Thyroid gland (tissue), 4 donors: ENCODE data around the gene GARRE1. TPM values are rescaled to one million over a fixed set of nuclear protein-coding genes. Genes with fewer than 3 reads are reported as not detected.

ENCODE experiments used
- DNase-seq, 2 donors: peaks; one replicate each; pipeline ENCODE4 v3.0.0-alpha.2; 2019
- H3K27ac ChIP-seq, 3 donors: fragments of 200-600 bp; sonication (generic); 1 replicate in 2 of 3; 2 replicates in 1 of 3; pipeline ENCODE4 v1.5.1; 2016 to 2019; ENCODE audit warnings: mild to moderate bottlenecking in 1 of 3, moderate library complexity in 1 of 3
- H3K27me3 ChIP-seq: fragments of 200-600 bp; sonication (generic); one replicate; pipeline ENCODE4 v1.5.1; 2019
- H3K36me3 ChIP-seq, 2 donors: fragments of 200-600 bp; sonication (generic); one replicate each; pipeline ENCODE4 v1.5.1; 2016 to 2019
- H3K4me1 ChIP-seq, 2 donors: fragments of 200-600 bp; sonication (generic); one replicate each; pipeline ENCODE4 v1.5.1; 2017 to 2019
- H3K4me3 ChIP-seq, 3 donors: fragments of 200-600 bp; sonication (generic); replicated peaks in 1 of 3; 1 replicate in 2 of 3; 2 replicates in 1 of 3; pipeline ENCODE4 v1.5.1; 2016; ENCODE audit warnings: mild to moderate bottlenecking in 1 of 3
- H3K9me3 ChIP-seq: fragments of 200-600 bp; sonication (generic); one replicate; pipeline ENCODE4 v1.5.1; 2017
- POLR2A ChIP-seq, 2 donors: fragments of 450-650 bp; IDR thresholded peaks; one replicate each; pipeline ENCODE4 v1.6.1; 2017; ENCODE audit warnings: antibody characterized with exemption in 2 of 2, mild to moderate bottlenecking in 2 of 2, moderate library complexity in 1 of 2
- WGBS, 2 donors: methylation state at CpG; one replicate each; pipeline ENCODE4 v1.1.5; 2017; 5-methylcytosine and 5-hydroxymethylcytosine counted together
- intact Hi-C: fragments of 100-400 bp; cut with DNase I; formaldehyde crosslinking; loops from one replicate; pipeline ENCODE4 v1.15.1; 2023
- total RNA-seq, 4 donors: library from RNA; depleted of rRNA; stranded (reverse); fragments of >200 nt; gene quantifications; one replicate each; pipeline ENCODE4 v1.2.3, GENCODE V29; 2016
- TF ChIP-seq, protein P1 (sequence below), 6 experiments: fragments of 200-600 bp in 3 of 6; fragments of 450-650 bp in 3 of 6; sonication (generic) in 3 of 6; IDR thresholded peaks; one replicate each; pipeline ENCODE4 v1.5.1; 2016 to 2019; ENCODE audit warnings: antibody characterized with exemption in 6 of 6, mild to moderate bottlenecking in 2 of 6, inconsistent platforms in 1 of 6, moderate library complexity in 1 of 6

Gene GARRE1
- total RNA-seq, 4 donors from 2014 or later = 24.7 to 43.5 (median 30.9) TPM

DNA sequence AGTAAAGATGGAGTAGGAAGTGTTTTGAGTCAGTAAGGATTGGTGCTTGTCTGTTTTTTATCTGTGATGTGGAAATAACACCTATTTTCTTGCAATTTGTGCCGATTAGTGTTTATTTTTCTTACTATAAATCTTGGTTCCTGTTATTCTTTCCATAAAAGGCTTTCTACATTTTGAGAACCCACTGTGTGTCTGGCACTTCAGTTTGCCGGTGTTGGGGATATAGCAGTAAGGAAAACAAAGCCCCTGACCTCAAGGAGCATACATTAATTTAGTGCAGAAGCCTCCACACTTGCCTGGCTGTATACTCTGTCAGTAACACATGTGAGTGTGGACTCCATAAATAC lies 35.6 kb upstream of the GARRE1 start:
- intact Hi-C loops = no loop called here
- no peaks in the 10 kb centered on the region for H3K27me3 ChIP-seq
- H3K36me3 ChIP-seq = peaks cover 31 to 40% of the 10 kb centered on the region in 2 donors
- no peak overlapping the region for H3K4me3 ChIP-seq
- no peaks in the 10 kb centered on the region for H3K4me1 ChIP-seq
- no peak for DNase-seq
- 67 to 73% methylated on average over 2 of the region's 2 CpGs for WGBS, 2 donors
- no peak for TF ChIP-seq POLR2A (IDR thresholded peaks at IDR 0.05)
- TF ChIP-seq, protein P1, sequence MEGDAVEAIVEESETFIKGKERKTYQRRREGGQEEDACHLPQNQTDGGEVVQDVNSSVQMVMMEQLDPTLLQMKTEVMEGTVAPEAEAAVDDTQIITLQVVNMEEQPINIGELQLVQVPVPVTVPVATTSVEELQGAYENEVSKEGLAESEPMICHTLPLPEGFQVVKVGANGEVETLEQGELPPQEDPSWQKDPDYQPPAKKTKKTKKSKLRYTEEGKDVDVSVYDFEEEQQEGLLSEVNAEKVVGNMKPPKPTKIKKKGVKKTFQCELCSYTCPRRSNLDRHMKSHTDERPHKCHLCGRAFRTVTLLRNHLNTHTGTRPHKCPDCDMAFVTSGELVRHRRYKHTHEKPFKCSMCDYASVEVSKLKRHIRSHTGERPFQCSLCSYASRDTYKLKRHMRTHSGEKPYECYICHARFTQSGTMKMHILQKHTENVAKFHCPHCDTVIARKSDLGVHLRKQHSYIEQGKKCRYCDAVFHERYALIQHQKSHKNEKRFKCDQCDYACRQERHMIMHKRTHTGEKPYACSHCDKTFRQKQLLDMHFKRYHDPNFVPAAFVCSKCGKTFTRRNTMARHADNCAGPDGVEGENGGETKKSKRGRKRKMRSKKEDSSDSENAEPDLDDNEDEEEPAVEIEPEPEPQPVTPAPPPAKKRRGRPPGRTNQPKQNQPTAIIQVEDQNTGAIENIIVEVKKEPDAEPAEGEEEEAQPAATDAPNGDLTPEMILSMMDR (IDR thresholded peaks at IDR 0.05) = no peak
- H3K9me3 ChIP-seq = no peaks in the 10 kb centered on the region
- H3K27ac ChIP-seq = no peak overlapping the region

DNA sequence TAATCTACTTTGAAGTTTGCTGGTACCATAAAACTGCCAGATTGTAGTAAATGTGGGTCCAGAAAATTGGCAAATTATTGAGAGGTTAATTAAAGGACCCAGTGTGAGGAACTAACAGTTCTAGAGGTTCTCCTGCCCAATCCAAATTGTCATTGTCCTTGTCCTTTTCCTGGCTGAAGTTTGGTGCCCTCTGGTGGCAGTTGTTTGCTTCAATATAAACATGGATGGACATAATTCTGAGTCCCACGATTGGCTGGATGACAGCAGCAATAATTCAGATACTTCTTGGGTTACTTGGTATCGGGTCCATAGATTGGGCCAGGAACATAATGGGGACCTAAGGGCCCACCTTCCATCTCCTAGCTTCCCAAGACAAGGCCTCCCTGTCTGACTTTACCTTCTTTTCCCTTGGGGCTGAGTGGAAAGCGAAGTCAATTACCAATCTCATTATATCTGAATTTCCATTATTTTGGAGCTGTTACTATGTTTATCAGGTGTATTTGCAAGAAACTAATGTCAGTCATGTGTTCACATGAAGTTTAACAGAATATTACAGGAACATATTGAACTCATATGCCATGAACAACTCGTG lies 33.8 kb upstream of the GARRE1 start:
- 75 to 77% methylated on average over 4 of the region's 4 CpGs for WGBS, 2 donors
- TF ChIP-seq POLR2A (IDR thresholded peaks at IDR 0.05) = no peak
- TF ChIP-seq, protein P1 (IDR thresholded peaks at IDR 0.05) = peak; percentile 22 to 73 (median 52)
- peak; percentile 60 to 76 for DNase-seq
- Histone ChIP-seq H3K27me3 (no peaks in the 10 kb centered on the region), H3K4me1 (peaks cover 13 to 14% of the 10 kb centered on the region in 2 donors), H3K27ac (no peak overlapping the region), H3K4me3 (no peak overlapping the region), H3K36me3 (peaks cover 41% of the 10 kb centered on the region in 2 donors), H3K9me3 (no peaks in the 10 kb centered on the region)
- intact Hi-C loops = loop anchor here (10.0 kb wide), 1 partner anchor 124 kb away; no protein-coding TSS in a partner anchor

DNA sequence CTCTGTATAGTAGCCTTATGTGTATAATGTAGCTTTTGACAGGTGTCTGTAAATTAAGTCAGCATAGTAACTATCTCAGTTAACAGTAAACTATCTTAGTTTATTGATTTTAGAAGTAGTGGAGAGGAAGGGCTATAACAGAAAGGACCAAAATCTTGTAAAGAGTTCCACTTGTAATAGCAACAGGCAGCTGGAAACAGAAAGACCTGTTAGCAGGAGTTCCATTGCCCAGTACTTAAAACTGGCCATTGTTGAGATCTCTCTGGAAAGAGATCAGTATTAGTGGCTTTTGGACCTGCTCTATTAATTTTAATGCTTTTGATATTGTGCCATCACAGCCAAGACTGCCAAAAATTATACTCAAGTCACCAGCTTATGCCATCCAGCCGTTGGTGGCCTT lies 32.0 kb upstream of the GARRE1 start:
- TF ChIP-seq, protein P1 (IDR thresholded peaks at IDR 0.05) = no peak
- intact Hi-C loops = loop anchor here (10.0 kb wide), 1 partner anchor 122 kb away; no protein-coding TSS in a partner anchor
- Histone ChIP-seq H3K9me3 (no peaks in the 10 kb centered on the region), H3K4me1 (peaks cover 13 to 18% of the 10 kb centered on the region in 2 donors), H3K36me3 (peaks cover 38 to 48% of the 10 kb centered on the region in 2 donors), H3K27me3 (no peaks in the 10 kb centered on the region), H3K27ac (no peak overlapping the region), H3K4me3 (no peak overlapping the region)
- DNase-seq = no peak
- 60 to 92% methylated on average over 1 of the region's 1 CpG for WGBS, 2 donors

DNA sequence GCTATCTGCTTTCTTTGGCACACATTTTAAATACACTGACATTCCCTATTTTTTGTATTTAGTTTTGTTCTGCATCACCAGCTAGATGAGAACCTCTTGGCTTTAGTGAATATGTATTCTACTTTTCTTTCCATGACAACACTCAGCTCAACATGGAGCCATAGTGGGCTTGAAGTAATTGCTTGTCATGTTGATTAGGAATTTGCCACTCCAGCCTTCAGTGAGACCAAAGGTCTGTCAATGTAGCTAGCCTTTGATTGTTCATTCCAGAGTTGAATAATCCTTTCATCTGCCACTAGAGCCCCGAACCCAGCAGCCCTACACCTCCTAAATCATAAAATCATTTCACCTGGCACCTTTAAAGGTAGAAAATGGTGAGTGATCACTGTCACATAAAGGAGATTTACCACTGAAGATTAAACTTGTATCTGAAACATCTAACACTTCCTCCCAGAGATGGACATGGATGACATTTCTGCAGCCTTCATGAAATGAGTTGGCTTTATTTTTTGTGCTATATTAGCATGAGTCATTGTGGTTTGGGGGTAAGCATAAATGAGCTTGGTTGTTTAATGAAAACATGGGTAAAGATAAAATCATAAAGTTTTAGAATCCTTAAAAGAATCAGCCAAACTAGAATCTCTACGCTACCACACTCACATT lies 29.2 kb upstream of the GARRE1 start:
- DNase-seq = no peak
- Histone ChIP-seq H3K4me3 (no peak overlapping the region), H3K4me1 (peaks cover 13 to 18% of the 10 kb centered on the region in 2 donors), H3K36me3 (peaks cover 35 to 59% of the 10 kb centered on the region in 2 donors), H3K9me3 (no peaks in the 10 kb centered on the region), H3K27me3 (no peaks in the 10 kb centered on the region), H3K27ac (peak overlapping the region in 1 of 3 donors; percentile 34)
- TF ChIP-seq, protein P1 (IDR thresholded peaks at IDR 0.05) = no peak
- no peak for TF ChIP-seq POLR2A (IDR thresholded peaks at IDR 0.05)
- intact Hi-C loops = loop anchor here (10.0 kb wide), 1 partner anchor 120 kb away; no protein-coding TSS in a partner anchor
- WGBS, 2 donors = 79 to 86% methylated on average over 2 of the region's 2 CpGs

DNA sequence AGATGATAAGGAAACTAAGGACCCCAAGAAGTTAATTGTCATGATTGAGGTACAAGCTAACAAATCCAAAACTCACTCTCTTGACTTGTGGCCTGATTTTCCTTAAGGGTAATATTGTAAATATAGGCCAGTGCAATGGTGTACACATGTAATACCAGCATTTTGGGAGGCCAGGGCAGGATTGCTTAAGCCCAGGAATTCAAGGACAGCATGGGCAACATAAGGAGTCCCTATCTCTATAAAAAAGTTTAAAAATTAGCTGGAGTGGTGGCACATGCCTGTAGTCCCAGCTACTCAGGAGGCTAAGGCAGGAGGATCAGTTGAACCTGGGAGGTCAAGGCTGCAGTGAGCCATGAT lies 28.7 kb upstream of the GARRE1 start:
- no peak for DNase-seq
- intact Hi-C loops = loop anchor here (10.0 kb wide), 1 partner anchor 119 kb away; no protein-coding TSS in a partner anchor
- peaks cover 34 to 59% of the 10 kb centered on the region in 2 donors for H3K36me3 ChIP-seq
- H3K27me3 ChIP-seq = no peaks in the 10 kb centered on the region
- no peak for TF ChIP-seq POLR2A (IDR thresholded peaks at IDR 0.05)
- TF ChIP-seq, protein P1 (IDR thresholded peaks at IDR 0.05) = no peak
- peaks cover 13 to 18% of the 10 kb centered on the region in 2 donors for H3K4me1 ChIP-seq
- H3K27ac ChIP-seq = peak overlapping the region in 1 of 3 donors; percentile 34
- no peak overlapping the region for H3K4me3 ChIP-seq
- no peaks in the 10 kb centered on the region for H3K9me3 ChIP-seq
